HG03439 (cell line): ENCODE data around the gene EMX2.
"Not testable (repeated sequence)": the region's sequence is repeated elsewhere in the genome, so short reads cannot be mapped to it uniquely, and the experiment has no call there.

Experiments
- ATAC-seq: cut with Tn5 transposase; IDR thresholded peaks from one replicate; pipeline ENCODE4 v1.9.1; 2021; ENCODE audit warnings: mild to moderate bottlenecking, moderate library complexity; ENCODE audit not compliant: unreplicated experiment

The EMX2 gene

DNA sequence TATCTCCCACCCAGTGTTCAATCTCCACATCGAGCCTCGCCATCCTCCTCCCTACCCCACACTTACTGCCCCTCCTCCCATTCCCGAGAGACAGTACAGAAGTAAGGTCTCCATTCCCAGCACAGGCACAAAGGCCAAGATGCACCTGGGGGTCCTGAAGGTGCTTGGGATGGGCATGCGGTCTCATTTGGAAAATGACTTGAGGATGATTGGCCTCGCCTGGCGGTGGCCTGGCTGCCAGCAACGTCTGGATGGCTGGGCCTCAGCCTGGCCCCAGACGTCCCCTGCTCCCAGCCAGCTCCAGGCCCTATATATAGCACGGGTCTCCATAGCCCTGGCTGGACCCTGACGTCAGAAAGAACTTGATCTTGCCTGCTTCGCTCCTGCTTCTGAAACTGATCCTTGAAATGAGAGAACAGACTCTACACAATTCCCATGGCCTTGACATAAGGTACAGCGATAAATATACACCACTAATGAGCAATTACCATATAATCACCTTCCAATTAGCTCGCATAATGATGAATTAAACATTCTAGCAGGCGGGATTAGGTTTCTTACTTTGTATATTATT is 11.8 kb downstream of the EMX2 start:
- no peak for ATAC-seq

DNA sequence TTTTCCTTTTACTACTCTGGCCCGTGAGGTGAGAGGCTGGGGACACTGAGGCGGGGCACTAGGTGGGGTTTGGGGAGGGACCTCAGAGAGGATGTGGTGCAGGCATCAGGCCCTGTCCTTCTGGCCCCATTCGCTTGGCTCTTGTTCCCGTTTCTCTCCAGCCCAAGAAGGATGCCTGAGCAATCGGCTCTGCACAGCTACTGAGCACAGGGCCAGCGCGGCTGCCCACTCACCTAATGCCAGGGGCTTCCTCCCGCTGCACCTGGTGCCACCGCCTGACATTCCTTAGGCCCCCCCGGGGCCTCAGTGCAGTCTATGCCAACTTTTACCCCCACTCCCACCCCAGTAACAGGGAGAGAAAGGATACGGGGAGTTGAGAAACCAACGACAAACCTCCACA is 12.5 kb downstream of the EMX2 start:
- no peak for ATAC-seq

DNA sequence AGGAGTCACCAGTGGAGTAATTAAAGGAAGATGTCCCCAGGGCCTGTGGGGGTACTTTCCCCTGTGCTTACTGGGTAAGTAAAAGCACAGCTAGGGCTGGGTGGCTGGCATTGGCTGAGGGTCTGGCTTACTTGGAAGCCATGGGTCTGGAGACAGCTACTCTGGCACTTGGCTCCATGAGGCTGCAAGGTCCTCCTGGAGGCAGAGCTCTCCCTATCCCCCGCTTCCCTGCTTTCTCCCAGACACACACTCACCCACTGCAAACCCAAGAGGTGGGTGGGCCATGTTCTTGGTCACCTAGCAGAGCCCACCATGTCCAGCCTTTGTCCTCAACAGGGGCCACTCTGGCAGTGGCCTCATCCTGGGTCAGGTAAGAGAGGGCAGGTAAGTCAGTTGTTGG is 13.3 kb downstream of the EMX2 start:
- no peak for ATAC-seq

DNA sequence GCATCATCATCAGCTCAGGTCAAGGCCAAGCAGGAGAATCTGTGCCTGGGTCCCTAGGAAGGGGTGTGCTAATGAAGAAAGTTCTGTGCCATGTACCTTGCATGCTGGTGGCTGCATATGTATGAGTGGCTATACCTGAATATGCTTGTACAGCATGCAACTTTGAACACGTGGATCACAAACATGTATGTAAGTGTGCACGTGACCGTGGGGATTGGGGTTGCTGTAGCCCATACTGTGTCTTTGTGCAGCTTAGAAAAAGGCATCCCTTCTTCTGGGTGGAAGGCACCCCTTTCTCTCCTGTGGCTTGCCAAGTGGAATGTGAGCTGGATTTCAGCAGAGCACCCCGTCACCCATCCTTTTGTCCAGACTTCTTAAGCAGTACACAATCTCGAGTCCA is 13.8 kb downstream of the EMX2 start:
- ATAC-seq = no peak

DNA sequence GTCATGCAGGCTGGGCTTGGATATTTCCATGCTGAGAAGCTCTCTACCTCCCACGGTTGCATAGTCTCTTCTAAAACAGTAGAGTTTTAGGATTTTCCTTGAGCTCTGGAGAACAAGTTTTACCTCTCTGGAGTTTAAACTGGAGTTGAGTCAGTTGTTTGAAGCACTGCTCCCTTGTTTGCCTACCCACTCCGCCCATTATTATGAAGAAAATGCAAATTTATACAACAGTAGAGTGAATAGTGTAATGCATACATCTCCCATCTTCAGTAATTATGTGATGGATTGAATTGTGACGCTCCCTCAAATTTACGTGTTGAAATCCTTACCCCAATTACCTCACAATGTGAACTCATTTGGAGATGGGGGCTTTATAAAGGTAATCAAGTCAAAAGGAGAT is 17.2 kb downstream of the EMX2 start:
- no peak for ATAC-seq

DNA sequence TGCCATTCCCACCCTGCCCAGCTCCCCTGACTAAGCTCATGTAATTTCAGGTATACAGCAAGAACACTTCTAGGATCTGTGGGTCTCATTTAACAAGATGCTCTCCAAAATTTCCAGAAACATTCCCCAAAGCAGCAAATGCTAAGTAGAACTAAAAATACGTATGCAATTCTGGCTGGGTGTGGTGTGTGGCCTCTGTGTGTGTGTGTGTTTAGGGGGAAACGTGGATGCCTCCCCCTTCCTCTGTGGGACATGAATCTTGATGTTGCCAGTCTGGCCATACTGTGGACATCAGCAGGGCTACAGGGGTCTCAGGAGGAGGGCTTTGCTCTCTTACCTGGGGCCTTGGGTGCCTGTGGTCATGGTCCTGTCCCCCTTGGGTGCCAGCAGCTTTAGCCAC is 18.4 kb downstream of the EMX2 start:
- ATAC-seq = no peak

DNA sequence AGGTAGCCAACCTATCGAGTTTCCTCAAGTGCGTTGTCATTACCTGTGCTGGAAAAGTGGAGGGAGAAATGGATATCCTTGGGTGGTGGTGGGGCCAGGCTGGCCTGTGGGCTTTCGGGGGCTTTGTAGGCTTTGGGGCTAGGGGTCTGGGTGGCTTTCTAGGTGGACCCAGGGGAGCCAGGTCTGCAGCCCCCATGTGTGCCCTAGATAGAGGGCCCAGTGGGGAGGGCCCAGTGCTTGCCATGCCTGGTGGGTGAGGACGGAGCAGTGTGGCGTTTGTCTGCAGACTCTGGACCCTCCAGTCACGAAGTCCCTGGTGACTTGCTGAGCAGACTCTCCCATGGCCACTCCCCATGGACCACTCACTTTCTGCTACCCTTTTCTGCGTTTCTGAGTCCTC is 19.7 kb downstream of the EMX2 start:
- no peak for ATAC-seq

DNA sequence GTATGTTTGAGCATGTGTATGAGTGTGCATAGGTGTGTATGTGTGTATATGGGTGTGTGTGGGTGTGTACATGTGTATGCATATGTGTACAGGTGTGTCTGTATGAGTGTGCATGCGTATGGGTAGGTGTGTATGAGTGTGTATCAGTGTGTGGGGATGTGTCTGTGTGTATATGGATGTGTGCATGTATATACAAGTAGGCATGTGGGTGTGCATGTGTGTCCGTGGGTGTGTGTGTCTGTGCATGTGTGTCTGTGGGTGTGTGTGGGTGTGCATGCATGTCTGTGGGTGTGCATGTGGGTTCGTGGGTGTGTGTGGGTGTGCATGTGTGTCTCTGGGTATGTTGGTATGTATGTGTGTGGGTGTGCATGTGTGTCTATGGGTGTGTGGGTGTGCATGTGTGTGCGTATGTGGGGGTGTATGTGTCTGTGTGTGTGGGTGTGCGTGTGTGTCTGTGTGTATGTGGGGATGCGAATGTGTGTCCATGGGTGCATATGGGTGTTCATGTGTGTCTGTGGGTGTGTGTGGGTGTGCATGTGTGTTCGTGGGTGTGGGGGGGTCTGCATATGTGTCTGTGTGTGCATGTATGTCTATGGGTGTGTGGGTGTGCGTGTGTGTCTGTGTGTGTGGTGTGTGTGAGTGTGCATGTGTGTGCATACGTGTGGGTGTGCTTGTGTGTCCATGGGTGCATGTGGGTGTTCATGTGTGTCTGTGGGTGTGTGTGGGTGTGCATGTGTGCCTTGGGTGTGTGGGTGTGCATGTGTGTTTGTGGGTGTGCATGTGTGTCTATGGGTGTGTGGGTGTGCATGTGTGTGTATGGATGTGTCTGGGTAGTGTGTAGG is 20.6 kb downstream of the EMX2 start:
- no peak for ATAC-seq

DNA sequence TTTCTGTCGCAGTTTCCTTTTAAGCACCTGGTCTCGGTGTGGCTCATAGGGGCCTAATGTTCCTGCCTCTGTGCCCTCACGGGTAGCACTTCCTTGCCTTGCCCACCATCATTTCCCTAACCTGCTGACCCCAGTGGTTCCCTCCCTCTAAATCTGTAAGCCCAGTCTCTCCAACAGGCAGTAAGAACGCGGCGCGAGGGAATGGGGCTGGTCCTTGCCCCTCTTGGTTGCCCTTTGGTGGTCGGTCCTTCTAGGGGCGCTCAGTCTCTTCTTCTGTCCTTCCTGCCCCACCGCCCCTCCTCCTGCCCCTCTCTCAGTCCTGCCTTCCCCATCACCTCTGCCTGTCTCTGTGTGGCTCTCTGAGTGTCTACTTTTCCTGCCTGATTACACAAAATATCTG is 21.2 kb downstream of the EMX2 start:
- no peak for ATAC-seq

DNA sequence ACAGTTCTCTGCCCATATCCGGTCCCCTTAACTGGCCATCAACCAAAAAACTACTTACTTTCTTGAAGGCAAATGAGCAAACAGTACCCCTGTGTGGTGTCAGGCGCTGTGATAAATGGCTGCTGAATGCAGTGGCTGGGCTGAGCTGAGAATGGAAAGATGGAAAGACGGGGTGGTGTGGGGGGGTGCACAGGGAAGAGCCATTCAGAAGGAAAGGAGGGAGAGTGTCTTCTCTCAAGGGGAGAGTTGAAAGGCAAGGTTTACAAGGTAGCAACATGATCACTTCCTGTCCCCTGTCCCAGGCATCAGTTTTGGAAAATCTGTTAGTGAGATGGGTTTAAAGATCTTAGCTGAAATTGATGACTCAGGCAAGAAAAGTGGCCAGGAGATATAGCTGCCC is 22.5 kb downstream of the EMX2 start:
- no peak for ATAC-seq

DNA sequence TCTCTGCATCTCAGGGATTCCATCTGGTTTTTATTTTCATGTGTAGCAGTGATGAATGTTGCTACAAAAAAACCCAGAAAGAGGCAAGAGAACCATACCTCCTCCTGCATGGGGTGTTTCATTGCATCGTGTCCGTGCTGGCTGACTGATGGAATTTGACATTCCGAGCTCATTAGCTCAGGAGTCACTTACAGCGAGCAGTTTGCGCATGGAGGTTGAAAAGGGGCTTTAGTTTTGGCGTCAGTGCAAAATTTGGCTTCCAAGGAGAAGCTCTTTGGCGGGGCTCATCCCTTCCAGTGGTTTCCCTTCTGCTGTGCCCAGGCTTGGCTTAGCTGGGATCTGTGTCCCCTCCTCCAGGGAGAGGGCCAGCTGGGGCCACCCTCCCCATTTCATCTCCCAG is 25.8 kb downstream of the EMX2 start:
- ATAC-seq = no peak

DNA sequence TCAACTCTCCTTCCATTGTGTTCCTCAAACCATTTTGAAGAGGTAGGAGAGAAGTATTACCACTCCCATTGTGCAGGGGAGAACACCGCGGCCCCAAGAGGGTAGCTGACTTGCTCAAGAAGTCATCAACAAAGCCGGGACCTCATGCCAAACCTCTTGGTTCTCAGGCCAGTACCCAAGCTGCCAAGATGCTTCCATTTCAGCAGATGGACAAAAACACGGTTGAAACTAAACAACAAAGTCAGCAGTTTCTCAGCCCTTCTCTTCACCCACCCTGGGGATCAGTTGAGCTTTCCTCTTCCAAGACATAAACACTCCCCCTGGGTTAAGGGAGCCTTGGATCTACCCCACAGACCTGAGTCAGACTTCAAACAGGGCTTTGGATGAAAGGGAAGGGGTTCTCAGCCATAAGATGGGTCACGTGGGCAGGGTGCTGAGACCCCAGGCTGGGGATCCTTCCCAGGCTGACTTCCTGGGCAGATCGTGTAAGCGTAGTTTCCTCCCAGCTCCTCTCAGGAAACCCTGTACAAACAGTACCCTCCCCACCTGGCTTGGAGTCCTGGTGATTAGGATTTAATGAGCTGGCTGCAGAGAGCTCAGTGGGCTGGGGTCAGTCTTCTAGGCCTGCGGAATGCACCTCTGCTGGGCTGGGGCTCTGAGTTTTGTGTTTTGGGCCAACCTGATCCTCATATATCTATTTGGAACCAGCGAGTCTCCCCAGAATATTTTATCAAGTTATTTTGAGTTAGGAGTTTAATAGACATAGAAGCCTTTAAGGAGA is 27.3 kb downstream of the EMX2 start:
- ATAC-seq = no peak

DNA sequence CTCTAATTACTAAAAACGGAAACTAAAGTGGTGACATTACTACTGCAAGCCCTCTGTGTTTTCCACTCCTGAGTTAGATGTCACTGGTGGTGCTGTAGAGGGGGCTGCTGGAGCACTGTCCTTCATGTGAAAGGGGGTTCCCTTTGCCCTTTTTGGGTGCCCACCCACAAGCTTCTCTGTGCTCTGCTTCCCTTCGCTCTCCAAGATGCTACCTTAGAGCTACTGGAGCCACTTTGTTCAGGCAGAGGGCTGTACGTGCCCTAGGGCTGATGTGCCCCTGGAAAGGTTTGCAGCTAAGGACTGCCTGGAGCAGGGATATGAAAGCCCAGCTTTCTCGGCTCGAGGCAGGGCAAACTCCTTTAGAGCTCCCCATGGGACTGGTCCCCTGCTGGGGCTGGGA is 28.3 kb downstream of the EMX2 start:
- no peak for ATAC-seq

DNA sequence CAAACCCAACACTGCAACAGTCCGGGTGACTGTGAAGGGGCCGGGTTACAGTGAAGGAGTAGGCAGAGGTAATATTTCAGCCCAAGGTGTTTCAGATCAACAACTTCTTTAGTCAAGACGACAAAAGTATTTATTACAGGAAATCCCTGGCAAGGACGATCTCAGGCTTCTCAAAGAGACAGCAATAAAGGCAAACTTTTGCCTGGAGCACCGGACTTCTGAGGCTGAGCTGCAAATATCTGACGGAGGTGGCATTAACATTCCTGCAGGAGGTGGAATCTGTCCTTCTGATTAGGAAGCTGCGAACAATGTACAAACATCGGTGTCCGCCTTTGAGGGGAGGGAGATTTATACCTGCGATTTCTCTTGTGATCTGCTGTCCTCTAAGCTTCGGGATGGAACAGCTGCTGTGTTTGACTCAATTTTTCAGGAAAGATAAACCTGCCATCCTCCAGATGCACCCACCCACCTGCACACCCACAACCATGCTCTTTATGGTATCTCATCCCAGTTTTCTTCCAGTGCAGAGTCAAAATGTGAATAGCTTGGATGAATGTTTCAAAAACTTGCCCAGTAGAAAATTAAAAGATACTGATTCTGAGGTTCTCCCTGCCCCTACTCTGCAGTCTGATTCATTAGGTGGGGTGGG is 32.1 kb downstream of the EMX2 start:
- ATAC-seq = no peak

DNA sequence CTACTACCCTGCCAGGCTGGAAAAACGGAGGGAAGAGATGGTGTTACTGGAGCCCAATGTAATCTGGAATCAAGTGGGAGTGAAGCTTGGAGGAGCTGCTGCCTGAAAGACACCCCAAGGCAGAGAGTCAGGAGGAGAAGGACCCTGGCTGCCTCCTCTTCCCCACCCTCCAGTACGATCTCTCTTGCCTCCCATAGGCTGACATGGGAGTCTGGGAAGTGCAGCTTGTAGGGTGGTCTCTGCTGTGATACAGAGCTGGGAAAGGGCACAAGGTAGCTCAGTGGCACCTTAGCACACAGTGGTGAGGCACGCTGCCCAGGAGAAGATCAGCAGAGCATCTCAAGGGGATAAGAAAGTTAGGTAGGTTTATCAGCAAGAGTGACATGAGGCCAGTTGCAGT is 35.9 kb downstream of the EMX2 start:
- ATAC-seq = no peak

DNA sequence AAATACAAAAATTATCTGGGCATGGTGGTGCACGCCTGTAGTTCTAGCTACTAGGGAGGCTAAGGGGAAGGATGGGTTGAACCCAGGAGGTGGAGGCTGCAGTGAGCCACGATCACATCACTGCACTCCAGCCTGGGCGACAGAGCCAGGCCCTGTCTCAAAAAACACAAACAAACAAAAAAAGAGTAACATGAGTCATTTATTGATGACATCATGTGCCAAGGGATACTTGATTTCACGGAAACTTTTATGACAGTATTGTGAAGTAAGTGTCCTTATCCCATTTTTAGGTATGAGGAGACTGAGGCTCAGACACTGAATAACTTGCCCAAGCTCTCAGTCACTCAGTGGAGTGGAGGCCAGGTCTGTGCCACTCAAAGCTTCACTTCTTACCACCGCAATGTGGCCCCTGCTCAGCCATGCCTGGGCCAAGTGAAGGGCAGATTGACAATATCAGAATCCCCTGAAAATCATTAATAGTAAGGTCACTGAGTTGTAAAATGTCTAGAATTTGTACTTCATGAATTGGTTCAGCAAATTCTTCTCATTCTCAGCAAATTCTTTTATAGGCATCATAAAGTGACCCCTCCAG is 36.5 kb downstream of the EMX2 start:
- no peak for ATAC-seq

DNA sequence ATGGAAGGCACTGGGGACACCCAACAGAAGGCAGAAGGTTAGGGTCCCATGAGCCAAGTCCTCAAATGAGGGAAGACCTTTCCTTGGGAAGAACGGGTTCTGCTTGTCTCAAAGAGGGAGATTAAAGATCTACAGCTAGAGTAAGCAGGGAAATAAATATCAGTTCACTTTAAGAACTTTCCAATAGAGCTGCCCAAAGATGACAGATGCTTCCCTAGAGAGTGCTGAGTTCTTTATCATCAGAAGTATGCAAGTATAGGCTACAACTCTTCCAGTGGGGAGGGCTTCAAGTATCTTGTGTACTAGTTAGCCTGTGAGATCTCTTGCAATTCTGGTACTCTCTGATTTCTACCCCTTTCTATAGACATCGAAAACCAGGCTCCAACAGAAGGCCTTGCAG is 39.4 kb downstream of the EMX2 start:
- ATAC-seq = no peak

DNA sequence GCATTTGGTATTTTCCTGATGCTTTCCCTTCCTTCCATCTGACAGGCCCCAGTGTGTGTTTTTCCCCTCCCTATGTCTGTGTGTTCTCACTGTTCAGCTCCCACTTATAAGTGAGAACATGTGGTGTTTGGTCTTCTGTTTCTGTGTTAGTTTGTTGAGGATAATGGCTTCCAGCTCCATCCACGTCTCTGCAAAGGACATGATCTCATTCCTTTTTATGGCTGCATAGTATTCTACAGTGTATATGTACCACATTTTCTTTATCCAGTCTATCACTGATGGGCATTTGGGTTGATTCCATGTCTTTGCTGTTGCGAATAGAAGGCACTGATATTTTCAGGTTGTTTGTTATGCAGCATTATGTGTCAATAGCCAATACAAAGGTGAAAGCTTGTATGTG is 42.3 kb downstream of the EMX2 start:
- ATAC-seq = not testable (repeated sequence)

DNA sequence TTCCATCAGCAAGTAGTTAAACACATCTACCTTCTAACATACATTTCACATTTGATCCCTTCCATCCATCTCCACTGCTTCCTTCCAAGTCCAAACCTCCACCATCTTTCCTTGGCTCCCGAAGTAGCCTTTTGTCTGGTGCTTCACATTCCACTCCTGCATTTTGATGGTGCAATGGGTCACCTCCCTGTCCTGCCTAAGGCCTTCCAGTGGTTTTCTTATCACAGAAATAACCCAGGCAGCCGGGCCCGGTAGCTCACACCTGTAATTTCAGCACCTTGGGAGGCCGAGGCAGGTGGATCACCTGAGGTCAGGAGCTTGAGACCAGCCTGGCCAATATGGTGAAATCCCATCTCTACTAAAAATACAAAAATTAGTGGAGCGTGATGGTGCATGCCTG is 44.5 kb downstream of the EMX2 start:
- no peak for ATAC-seq

DNA sequence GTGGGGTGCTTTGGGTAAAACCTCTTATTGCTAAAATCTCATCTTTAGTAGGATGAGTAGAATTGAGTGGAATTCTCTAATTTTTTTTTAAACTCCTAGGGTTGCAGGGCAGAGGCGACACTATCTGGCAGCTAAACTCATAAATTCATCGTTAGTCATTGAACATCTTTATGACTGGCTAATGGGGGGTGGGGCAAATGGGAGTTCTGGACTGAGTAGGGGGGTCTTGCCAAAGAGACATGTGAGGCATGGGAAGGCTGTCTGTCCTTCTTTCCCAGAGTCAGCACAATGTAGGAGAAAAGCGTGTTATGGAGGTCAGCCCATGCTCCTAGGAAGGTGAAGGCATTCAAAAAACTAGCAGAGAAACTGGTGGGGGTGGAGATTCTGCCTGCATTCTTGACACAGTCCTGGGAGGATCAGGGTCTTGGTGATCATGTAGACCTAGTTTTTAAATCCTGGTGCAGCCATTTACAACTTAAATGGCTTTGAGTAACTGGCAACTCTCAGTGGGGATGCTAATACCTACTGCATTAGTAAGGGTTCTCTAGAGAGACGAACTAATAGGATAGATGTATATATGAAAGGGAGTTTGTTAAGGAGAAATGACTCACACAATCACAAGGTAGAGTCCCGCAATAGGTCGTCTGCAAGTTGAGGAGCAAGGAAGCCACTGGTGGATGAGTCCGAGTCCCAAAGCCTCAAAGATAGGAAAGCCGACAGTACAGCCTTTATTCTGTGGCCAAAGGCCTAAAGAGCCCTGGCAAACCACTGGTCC is 47.7 kb downstream of the EMX2 start:
- ATAC-seq = no peak
